ENCODE measurements around the gene FOSL1.
A peak's percentile ranks its signal among the peaks of the same experiment; 100 is the strongest.

Gene FOSL1

GRCh38 chr11:65857500-65857852 lies 42.7 kb downstream of the FOSL1 start:
- ChIA-PET POLR2A (ENCODE audit: low non-redundant PET) (no interaction called here), CTCF (no interaction called here)
- TF ChIP-seq CTCF (conservative IDR thresholded peaks at IDR 0.05; ENCODE audit: low read depth): no peak
- peak overlapping the region; percentile 98 for H3K27ac ChIP-seq
- DNase-seq (ENCODE audit: low spot score): no peak

GRCh38 chr11:65856689-65857499 lies 43.3 kb downstream of the FOSL1 start:
- POLR2A ChIA-PET (ENCODE audit: low non-redundant PET): no interaction called here
- peak overlapping the region; percentile 98 for H3K27ac ChIP-seq
- TF ChIP-seq CTCF (conservative IDR thresholded peaks at IDR 0.05; ENCODE audit: low read depth): no peak
- DNase-seq (ENCODE audit: low spot score): no peak
- CTCF ChIA-PET: no interaction called here

- ChIA-PET CTCF (no interaction called here), POLR2A (ENCODE audit: low non-redundant PET) (no interaction called here)
These were observed 44.2 kb downstream of the FOSL1 start for GRCh38 chr11:65855927-65856363.

GRCh38 chr11:65854852-65855837 lies 45.0 kb downstream of the FOSL1 start:
- no peak for TF ChIP-seq CTCF (conservative IDR thresholded peaks at IDR 0.05; ENCODE audit: low read depth)
- CTCF ChIA-PET: no interaction called here
- DNase-seq (ENCODE audit: low spot score): no peak
- peak overlapping the region; percentile 12; the same call in 1 of the 2 replicates for H3K27ac ChIP-seq
- POLR2A ChIA-PET (ENCODE audit: low non-redundant PET): no interaction called here

More at GRCh38 chr11:65855927-65856363, 44.2 kb downstream of the FOSL1 start:
- no peak for TF ChIP-seq CTCF (conservative IDR thresholded peaks at IDR 0.05; ENCODE audit: low read depth)
- DNase-seq (ENCODE audit: low spot score): no peak
- H3K27ac ChIP-seq: peak overlapping the region; percentile 12; the same call in 1 of the 2 replicates

- no peak for TF ChIP-seq CTCF (conservative IDR thresholded peaks at IDR 0.05; ENCODE audit: low read depth)
- ChIA-PET POLR2A (ENCODE audit: low non-redundant PET) (no interaction called here), CTCF (interaction anchor here (0.6 kb wide), 1 partner anchor 623 kb away, joined by 3 read pairs; no protein-coding TSS in a partner anchor)
- DNase-seq (ENCODE audit: low spot score): no peak
- peak overlapping the region; percentile 39 for H3K27ac ChIP-seq
These were observed 46.0 kb downstream of the FOSL1 start for GRCh38 chr11:65854161-65854592.

- DNase-seq (ENCODE audit: low spot score): no peak
- no peak for TF ChIP-seq CTCF (conservative IDR thresholded peaks at IDR 0.05; ENCODE audit: low read depth)
- CTCF ChIA-PET: interaction anchor here (0.5 to 0.6 kb wide), 3 partner anchors 130 to 622 kb away, joined by 3 read pairs; no protein-coding TSS in a partner anchor
- peak overlapping the region; percentile 39 for H3K27ac ChIP-seq
- POLR2A ChIA-PET (ENCODE audit: low non-redundant PET): no interaction called here
These were observed 46.8 kb downstream of the FOSL1 start for GRCh38 chr11:65853246-65853979.
